Right atrium auricular region (tissue), 2 donors: ENCODE data around the gene ANKRD18B. TPM values are rescaled to one million over a fixed set of nuclear protein-coding genes. Genes with fewer than 3 reads are reported as not detected.
"Not testable (repeated sequence)": the region's sequence is repeated elsewhere in the genome, so short reads cannot be mapped to it uniquely, and the experiment has no call there.

Source experiments
- DNase-seq: peaks from one replicate; pipeline ENCODE4 v3.0.0-alpha.2; 2019; ENCODE audit warnings: low spot score
- H3K27ac ChIP-seq, 2 donors: fragments of 200-600 bp; sonication (generic); 1 replicate in 1 of 2; 2 replicates in 1 of 2; pipeline ENCODE4 v1.5.1; 2016 to 2019
- H3K27me3 ChIP-seq, 2 donors: fragments of 200-600 bp; sonication (generic); one replicate each; pipeline versions ENCODE4 v1.5.1 to v1.6.0; 2017 to 2019
- H3K36me3 ChIP-seq: fragments of 200-600 bp; sonication (generic); one replicate; pipeline ENCODE4 v1.5.1; 2016
- H3K4me1 ChIP-seq, 2 donors: fragments of 200-600 bp; sonication (generic); one replicate each; pipeline versions ENCODE4 v1.5.1 to v1.6.0; 2017 to 2019
- H3K4me3 ChIP-seq, 2 donors: fragments of 200-600 bp; sonication (generic); 1 replicate in 1 of 2; 2 replicates in 1 of 2; pipeline ENCODE4 v1.5.1; 2017 to 2019; ENCODE audit warnings: mild to moderate bottlenecking in 1 of 2, moderate library complexity in 1 of 2
- H3K9me3 ChIP-seq, 2 donors: fragments of 200-600 bp; sonication (generic); one replicate each; pipeline ENCODE4 v1.5.1; 2019
- total RNA-seq, 2 donors: library from RNA; depleted of rRNA; stranded (reverse); fragments of >200 nt; gene quantifications; one replicate each; pipeline ENCODE4 v1.1.0, GENCODE V29; 2016

ANKRD18B gene
- total RNA-seq, 2 donors from 2014 or later = 0.11 TPM; not detected in 1

DNA sequence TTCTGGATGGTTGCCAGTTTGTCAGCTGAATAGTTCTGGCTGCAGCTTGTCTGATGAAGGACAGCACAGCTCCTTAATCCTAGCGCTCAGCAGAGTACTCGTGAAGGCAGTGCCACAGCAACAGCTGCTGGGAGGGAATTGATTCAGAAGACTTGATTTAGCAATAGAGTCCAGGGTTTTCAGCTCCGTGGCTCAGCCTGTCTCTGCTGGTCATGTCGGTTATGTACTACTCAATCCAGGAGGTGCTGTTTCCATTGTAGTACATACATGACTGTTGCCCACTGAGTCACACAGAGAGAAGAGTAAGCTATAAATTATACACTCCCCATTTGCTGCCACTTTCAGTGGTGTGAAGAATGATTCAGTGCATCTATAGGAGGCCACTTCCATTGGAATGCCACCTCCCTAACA lies 28.3 kb downstream of the ANKRD18B start:
- not testable (repeated sequence) for H3K4me3 ChIP-seq, H3K9me3 ChIP-seq, H3K36me3 ChIP-seq, H3K27ac ChIP-seq, H3K4me1 ChIP-seq, DNase-seq, H3K27me3 ChIP-seq

- H3K4me1 ChIP-seq, H3K9me3 ChIP-seq, DNase-seq, H3K4me3 ChIP-seq, H3K27me3 ChIP-seq, H3K27ac ChIP-seq, H3K36me3 ChIP-seq: not testable (repeated sequence)
Measured at GRCh38 chr9:33560217-33560616, 36.2 kb downstream of the ANKRD18B start.

- DNase-seq, H3K27me3 ChIP-seq, H3K4me1 ChIP-seq, H3K9me3 ChIP-seq, H3K27ac ChIP-seq, H3K4me3 ChIP-seq, H3K36me3 ChIP-seq: not testable (repeated sequence)
Measured at GRCh38 chr9:33562196-33562595, 38.1 kb downstream of the ANKRD18B start.

- not testable (repeated sequence) for H3K4me1 ChIP-seq, H3K36me3 ChIP-seq, H3K9me3 ChIP-seq, H3K4me3 ChIP-seq, H3K27ac ChIP-seq, DNase-seq, H3K27me3 ChIP-seq
Measured at GRCh38 chr9:33567776-33568175, 43.7 kb downstream of the ANKRD18B start.

DNA sequence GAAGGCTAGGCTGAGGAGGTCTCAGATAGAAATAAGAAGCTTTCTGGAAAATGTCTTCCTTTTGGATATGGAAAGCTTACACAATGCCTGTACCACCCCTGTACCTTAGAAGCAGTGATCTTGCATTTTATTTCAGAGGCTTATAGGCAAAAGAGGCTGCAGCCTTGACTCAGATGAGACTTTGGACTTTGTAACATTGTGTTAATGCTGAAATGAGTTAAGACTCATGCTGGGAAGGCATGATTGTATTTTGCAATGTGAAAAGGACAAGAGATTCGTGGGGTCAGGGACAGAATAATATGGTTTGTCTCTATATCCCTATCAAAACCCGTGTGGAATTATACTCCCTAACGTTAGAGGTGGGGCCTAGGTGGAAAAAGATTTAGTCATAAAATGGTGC lies 53.7 kb downstream of the ANKRD18B start:
- H3K4me3 ChIP-seq, DNase-seq, H3K4me1 ChIP-seq, H3K9me3 ChIP-seq, H3K27me3 ChIP-seq, H3K27ac ChIP-seq, H3K36me3 ChIP-seq: not testable (repeated sequence)

GRCh38 chr9:33579996-33580395 lies 55.9 kb downstream of the ANKRD18B start:
- not testable (repeated sequence) for DNase-seq, H3K36me3 ChIP-seq, H3K4me1 ChIP-seq, H3K27ac ChIP-seq, H3K9me3 ChIP-seq, H3K4me3 ChIP-seq, H3K27me3 ChIP-seq

GRCh38 chr9:33582686-33583085 lies 58.6 kb downstream of the ANKRD18B start:
- H3K36me3 ChIP-seq, DNase-seq, H3K4me1 ChIP-seq, H3K9me3 ChIP-seq, H3K4me3 ChIP-seq, H3K27ac ChIP-seq, H3K27me3 ChIP-seq: not testable (repeated sequence)

DNA sequence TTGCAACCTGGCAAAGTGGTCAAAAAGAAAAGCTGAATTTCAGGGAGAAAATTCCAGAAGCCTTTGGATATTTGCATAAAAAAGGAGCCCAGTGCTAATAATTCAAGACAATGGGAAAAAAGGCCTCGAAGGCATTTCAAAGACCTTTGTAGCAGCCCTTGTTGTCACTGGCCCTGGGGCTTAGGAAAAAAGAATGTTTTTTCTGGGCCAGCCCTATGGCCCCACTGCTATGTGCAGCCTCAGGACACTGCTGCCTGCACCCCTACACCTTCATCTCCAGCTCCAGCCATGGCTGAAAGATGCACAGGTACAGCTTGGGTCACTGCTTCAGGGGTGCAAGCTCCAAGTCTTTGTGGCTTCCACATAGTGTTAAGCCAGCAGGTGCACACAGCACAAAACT lies 62.1 kb downstream of the ANKRD18B start:
- H3K4me3 ChIP-seq, H3K36me3 ChIP-seq, DNase-seq, H3K9me3 ChIP-seq, H3K27me3 ChIP-seq, H3K27ac ChIP-seq, H3K4me1 ChIP-seq: not testable (repeated sequence)

GRCh38 chr9:33587799-33588198 lies 63.7 kb downstream of the ANKRD18B start:
- H3K27ac ChIP-seq, DNase-seq: not testable (repeated sequence)

GRCh38 chr9:33588876-33589275 lies 64.8 kb downstream of the ANKRD18B start:
- H3K27me3 ChIP-seq, DNase-seq, H3K4me3 ChIP-seq, H3K4me1 ChIP-seq, H3K9me3 ChIP-seq, H3K27ac ChIP-seq, H3K36me3 ChIP-seq: not testable (repeated sequence)

More at GRCh38 chr9:33587799-33588198, 63.7 kb downstream of the ANKRD18B start:
- not testable (repeated sequence) for H3K36me3 ChIP-seq, H3K4me3 ChIP-seq, H3K4me1 ChIP-seq, H3K9me3 ChIP-seq, H3K27me3 ChIP-seq

DNA sequence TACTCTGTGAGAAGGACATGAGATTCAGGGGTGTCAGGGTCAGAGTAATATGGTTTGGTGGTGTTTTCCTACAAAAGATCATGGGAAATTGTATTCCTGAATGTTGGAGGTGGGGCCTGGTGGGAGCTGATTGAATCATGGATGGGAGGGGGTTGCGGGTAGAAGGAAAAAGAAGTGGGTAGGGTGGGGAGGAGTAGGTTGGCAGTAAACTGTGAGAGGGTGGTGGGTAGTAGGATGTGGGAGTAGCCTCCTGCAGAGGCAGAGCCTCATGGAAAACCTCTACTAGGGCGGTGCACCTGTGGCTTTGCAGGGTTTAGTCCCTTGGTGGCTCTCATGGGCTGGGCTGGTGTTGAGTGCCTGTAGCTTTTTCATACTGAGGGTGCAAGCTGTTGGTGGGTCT lies 66.8 kb downstream of the ANKRD18B start:
- not testable (repeated sequence) for H3K27me3 ChIP-seq, H3K4me1 ChIP-seq, DNase-seq

GRCh38 chr9:33596974-33597373 lies 72.9 kb downstream of the ANKRD18B start:
- not testable (repeated sequence) for DNase-seq, H3K4me3 ChIP-seq, H3K9me3 ChIP-seq, H3K27ac ChIP-seq, H3K27me3 ChIP-seq, H3K4me1 ChIP-seq, H3K36me3 ChIP-seq

More for the DNA sequence above, 66.8 kb downstream of the ANKRD18B start:
- H3K4me3 ChIP-seq, H3K36me3 ChIP-seq, H3K9me3 ChIP-seq, H3K27ac ChIP-seq: not testable (repeated sequence)

- H3K27me3 ChIP-seq, H3K9me3 ChIP-seq, H3K27ac ChIP-seq, H3K4me1 ChIP-seq, H3K36me3 ChIP-seq, H3K4me3 ChIP-seq, DNase-seq: not testable (repeated sequence)
Measured at GRCh38 chr9:33597386-33597785, 73.3 kb downstream of the ANKRD18B start.

- not testable (repeated sequence) for H3K27me3 ChIP-seq, DNase-seq, H3K27ac ChIP-seq, H3K4me1 ChIP-seq, H3K36me3 ChIP-seq, H3K9me3 ChIP-seq, H3K4me3 ChIP-seq
Measured at GRCh38 chr9:33598796-33599379, 74.8 kb downstream of the ANKRD18B start.

DNA sequence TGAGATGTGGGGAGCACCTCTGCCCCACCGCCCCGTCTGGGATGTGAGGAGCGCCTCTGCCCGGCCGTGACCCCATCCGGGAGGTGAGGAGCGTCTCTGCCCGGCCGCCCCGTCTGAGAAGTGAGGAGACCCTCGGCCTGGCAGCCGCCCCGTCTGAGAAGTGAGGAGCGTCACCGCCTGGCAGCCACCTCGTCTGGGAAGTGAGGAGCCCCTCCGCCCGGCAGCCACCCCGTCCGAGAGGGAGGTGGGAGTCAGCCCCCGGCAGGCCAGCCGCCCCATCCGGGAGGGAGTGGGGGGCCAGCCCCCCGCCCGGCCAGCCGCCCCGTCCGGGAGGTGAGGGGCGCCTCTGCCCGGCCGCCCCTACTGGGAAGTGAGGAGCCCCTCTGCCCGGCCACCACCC lies 76.9 kb downstream of the ANKRD18B start:
- not testable (repeated sequence) for H3K4me1 ChIP-seq, H3K4me3 ChIP-seq, H3K27ac ChIP-seq, H3K36me3 ChIP-seq, DNase-seq, H3K9me3 ChIP-seq, H3K27me3 ChIP-seq

DNA sequence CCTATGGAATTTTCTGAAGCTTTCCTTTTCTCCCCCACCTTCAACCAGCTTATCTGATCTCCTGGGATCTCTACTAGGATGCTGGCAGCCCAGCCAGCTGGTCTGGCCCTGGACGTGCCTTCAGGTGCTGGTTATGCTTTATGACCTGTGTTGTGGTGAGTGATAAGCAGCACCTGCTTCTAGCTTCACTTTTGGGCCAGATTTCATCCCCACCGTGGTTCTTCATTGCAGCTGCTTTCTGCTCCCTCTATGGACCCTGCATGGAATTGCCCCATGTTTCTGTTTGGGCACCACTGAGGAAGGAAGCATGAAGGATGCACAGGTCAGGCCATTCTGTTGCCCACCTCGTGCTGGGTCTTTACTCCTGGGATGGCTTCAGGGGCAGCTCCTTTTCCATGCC lies 80.2 kb downstream of the ANKRD18B start:
- H3K27ac ChIP-seq, H3K9me3 ChIP-seq, DNase-seq, H3K4me1 ChIP-seq, H3K27me3 ChIP-seq, H3K36me3 ChIP-seq, H3K4me3 ChIP-seq: not testable (repeated sequence)
